ENCODE measurements around the gene RBFOX2. TPM values are rescaled to one million over a fixed set of nuclear protein-coding genes. Genes with fewer than 3 reads are reported as not detected.
"Not testable (repeated sequence)": the region's sequence is repeated elsewhere in the genome, so short reads cannot be mapped to it uniquely, and the experiment has no call there.

RBFOX2 gene
- polyA plus RNA-seq, 1 donor: 143 TPM

DNA sequence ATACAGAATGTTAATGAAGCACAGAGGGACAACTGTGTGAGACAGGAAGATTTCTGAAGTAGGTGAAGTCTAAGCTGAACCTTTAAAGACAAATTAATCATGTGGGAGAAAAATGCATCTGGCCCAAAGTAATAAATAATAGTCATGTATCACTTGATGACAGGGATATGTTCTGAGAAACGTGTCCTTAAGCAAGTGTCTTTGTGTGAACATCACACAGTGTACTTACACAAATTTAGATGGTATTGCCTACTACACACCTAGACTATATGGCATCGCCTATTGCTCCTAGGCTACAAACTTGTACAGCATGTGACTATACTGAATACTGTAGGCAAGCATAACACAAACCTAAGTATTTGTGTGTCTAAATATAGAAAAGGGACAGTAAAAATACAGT lies 198.3 kb downstream of the RBFOX2 start:
- DNase-seq: no peak

DNA sequence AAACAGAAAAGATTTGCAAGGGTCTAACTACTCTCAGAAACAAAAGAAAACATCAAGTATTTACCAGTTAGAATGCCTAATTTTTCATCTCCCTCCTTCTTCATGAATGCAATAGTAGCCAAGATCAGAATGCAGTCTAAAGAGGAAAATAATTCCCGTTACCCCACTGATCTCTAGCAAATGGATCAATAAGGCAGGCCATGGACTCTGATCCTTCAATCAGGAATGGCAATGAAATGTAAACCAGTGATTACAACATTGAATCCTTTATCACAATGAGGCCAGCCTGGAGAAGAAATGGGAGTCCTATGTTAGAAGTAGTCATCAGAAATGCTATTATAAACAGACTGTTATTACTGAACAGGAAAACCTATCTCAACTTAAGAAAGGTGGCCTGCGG lies 204.4 kb downstream of the RBFOX2 start:
- no peak for DNase-seq

GRCh38 chr22:35821654-35822053 lies 207.0 kb downstream of the RBFOX2 start:
- DNase-seq: no peak

- DNase-seq: no peak
Measured at GRCh38 chr22:35819421-35819820, 209.2 kb downstream of the RBFOX2 start.

DNA sequence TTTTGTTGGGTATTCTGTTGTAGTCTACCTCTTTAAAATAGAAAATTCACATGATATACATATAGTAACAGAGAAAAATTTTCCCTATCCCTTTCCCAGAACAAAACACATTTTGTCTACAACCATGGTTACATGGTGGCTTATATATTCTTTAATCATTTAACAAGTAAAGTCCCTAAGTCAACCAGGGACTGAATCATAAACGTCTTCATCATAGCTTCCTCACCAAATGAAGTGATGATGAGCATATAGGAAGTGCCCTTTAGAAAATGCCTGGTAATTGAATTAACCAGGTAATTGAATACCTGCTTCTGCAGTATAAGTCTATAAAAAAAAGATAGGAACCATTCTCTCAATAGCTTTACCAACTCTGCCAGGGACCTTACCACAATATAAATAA lies 209.7 kb downstream of the RBFOX2 start:
- DNase-seq: no peak

GRCh38 chr22:35812600-35812999 lies 216.0 kb downstream of the RBFOX2 start:
- no peak for DNase-seq

DNA sequence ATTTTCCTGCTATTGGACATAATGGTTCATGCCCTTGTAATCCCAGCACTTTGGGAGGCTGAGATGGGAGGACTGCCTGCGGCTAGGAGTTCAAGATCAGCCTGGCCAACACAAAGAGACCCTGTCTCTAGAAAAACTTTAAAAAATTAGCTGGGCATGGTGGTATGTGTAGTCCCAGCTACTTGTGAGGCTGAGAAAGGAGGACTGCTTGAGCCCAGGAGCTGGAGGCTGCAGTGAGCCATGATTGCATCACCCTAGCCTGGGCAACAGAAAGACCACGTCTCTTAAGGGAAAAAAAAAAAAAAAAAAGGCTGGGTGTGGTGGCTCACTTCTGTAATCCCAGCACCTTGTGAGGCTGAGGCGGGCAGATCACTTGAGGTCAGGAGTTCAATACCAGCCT lies 217.0 kb downstream of the RBFOX2 start:
- no peak for DNase-seq

DNA sequence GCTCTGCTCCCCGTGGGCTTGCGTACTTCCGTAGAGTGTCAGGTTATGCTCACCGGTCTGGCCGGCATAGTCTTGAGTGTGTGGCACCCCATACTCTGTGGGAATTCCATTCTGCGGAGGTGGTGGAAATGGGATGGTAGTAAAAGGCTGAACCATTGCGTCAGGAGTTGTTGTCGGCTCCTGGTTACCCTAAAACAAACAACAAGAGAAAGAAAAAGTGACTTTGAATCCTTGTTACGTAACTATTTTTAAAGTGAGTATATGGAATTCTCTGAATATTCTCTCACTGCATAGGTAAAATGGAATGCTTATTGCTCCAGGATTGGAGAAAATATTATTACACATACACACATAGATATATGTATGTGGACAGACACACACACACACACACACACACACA lies 218.8 kb downstream of the RBFOX2 start:
- no peak for DNase-seq

DNA sequence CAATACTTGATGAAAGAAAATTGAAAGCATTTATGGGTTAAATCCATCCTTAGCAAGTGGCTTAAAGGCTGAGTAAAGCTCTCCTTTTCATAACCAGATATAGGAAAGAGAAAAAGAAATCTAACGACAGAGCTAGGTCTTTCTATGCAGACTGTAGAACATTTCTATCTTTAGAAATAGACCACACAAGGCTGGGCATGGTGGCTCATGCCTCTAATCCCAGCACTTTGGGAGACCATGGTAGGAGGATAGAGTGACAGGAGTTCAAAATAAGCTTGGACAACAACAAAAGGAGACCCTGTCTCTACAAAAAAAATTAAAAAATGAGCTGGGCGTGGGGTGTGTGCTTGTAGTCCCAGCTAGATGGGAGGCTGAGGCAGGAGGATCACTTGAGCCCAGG lies 220.2 kb downstream of the RBFOX2 start:
- no peak for DNase-seq

DNA sequence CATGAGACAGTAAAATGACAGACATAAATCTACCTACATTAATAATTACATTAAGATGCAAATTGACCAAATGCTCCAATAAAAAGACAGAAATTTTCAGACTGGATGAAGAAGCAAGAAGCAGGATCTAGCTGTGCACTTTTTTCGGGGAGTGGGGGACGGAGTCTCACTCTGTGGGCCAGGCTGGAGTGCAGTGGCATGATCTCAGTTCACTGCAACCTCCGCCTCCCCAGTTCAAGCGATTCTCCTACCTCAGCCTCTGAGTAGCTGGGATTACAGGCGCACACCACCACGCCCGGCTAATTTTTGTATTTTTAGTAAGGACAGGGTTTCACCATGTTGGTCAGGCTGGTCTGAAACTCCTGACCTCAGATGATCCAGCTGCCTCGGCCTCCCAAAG lies 222.0 kb downstream of the RBFOX2 start:
- not testable (repeated sequence) for DNase-seq

DNA sequence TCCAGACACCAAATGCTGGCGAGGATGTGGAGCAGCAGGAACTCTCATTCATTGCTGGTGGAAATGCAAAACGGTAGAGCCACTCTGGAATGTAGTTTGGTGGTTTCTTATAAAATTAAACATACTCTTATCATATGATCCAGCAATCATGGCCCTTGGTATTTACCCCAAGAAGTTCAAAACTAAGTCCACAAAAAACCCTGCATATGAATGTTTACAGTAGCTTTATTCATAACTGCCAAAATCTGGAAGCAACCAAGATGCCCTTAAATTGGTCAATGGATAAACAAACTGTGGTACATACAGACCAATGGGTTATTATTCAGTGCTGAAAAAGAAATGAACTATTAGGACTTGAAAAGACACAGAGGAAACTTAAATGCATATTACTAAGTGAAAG lies 223.2 kb downstream of the RBFOX2 start:
- DNase-seq: no peak

DNA sequence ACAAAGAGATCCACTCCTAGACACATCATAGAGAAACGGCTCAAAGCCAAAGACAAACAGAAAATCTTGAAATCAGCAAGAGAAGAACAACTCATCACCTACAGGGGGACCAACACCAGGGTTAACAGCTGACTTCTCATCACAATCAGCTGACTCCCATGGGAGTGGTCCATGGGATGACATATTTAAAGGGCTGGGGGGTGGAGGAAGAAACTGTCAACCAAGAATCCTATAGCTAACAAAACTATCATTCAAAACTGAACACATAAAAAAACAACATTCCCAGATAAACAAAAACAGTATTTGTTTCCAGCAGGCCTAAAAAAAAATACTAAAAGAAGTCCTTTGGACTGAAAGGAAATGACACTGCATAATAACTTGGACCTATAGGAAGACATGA lies 224.2 kb downstream of the RBFOX2 start:
- DNase-seq: no peak

DNA sequence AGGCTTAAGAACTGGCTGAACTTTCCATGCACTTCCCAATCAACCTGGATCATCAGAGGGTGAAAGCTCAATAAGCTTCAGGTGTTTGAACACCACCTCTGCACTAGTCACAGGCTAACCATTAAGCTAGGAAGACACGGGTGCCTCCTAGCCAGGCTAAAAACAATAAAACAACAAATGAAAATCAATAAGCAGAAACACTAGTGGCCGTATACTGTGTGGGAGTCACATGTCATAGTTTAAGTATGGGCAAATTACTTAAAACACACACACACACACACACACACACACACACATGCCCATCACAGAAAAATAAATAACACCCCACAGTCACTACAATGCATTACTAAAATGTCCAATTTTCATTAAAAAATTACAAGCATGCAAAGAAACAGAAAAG lies 225.7 kb downstream of the RBFOX2 start:
- DNase-seq: no peak

GRCh38 chr22:35801301-35801700 lies 227.3 kb downstream of the RBFOX2 start:
- DNase-seq: not testable (repeated sequence)

- DNase-seq: no peak
Measured at GRCh38 chr22:35799150-35799549, 229.5 kb downstream of the RBFOX2 start.

DNA sequence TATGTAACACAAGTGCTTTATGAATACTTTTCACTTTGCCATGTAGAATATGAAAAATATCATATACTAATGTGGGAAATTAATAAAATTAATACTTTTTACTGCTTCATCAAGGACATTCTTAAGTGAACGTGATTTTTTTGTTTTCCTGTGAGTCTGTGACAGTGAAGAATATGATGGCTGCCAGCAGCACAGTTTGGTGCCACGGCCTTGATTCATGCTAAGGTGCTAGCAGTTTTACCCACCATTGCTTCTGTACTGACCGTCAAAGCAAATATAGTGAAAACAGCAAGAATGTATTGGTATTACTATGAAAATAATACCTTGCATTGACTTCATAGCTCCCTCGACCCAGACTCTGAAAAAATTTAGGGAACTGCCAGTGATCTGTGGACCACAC lies 231.2 kb downstream of the RBFOX2 start:
- no peak for DNase-seq

GRCh38 chr22:35795476-35795875 lies 233.1 kb downstream of the RBFOX2 start:
- no peak for DNase-seq

- DNase-seq: no peak
Measured at GRCh38 chr22:35792506-35792905, 236.1 kb downstream of the RBFOX2 start.

DNA sequence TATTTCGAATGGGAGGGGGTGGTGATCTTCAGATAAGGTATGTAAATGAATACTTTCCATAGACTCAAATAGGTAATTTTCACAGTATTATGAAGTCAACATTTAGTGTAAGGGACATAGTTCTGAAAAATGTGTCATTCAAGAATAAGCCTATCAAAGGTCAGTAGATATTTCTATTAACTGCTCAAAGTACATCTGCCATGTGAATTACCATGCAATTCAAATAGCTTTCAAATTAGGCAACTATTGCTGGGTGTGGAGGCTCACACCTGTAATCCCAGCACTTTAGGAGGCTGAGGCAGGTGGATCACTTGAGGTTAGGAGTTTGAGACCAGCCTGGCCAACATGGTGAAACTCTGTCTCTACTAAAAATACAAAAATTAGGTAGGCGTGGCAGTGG lies 236.8 kb downstream of the RBFOX2 start:
- not testable (repeated sequence) for DNase-seq

DNA sequence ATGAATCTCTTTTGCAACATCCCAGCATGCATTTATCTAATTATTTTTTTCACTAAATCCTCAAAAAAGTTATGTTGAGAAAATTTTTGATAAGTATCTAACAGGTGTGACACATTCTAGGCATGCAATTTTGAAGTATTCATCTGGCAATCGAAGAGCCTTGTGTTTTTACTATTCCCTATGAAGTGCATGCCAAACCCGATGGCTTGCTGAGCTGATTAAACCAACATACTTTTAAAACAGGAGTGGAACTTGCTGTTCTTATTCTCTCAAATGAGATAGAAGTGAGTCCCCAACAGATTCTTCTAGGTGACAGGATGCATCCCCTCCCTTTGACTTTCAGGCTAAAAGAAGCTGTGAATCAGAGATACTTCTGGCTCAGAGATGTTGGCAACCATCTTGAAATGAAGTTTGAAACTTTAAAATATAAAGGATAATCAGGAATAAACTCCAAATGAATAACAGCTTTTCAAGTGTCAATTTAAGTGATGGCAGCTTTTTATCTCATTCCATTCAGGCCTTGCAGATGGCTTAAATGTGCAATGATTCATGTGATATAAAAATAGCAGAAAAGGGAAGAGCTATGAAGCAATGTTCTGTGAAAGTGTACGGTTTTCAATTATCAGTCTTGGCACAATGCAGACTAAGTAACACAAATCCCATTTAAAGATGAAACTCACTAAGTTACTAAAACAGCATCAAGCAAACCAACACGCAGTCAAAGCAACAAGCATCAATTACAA lies 243.3 kb downstream of the RBFOX2 start:
- DNase-seq: no peak

- DNase-seq: no peak
Measured at GRCh38 chr22:35784633-35785032, 244.0 kb downstream of the RBFOX2 start.

DNA sequence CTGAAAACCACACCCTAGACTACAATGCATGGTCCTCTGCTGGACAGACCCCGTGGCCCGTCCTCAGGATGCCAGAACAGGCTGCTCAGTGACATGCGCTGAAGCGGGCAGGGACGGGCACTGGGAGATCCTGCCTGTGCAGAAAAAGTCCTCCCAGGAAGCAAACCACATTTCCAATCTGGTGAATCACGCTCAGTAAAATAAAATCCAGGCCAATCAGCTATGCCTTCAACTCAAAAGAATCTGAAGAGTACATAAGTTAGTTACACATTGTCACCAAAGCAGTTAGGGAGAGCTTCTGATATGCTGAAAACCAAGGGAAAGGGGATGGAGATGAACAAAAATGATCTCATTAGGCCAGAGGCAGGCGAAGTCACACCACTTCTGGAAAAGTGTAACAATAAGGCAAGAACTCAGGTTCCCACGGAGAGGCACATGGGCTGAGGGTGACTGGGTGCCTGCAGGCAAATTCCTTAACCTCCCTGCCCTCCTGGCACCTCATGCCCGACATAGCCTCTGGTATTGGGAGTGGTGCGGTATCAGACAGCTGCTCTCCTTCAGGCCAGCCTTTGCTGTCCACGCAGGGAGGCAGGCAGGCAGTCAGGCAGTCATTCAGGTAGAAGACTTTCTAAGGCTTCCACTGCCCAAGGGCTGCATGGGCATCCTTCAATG lies 244.5 kb downstream of the RBFOX2 start:
- no peak for DNase-seq

- no peak for DNase-seq
Measured at GRCh38 chr22:35782504-35782903, 246.1 kb downstream of the RBFOX2 start.

- no peak for DNase-seq
Measured at GRCh38 chr22:35781898-35782297, 246.7 kb downstream of the RBFOX2 start.

All from left kidney (tissue), 2 donors.